MM.1S (cell line): ENCODE data around the gene CLEC4F.

ENCODE experiments used
- CTCF ChIP-seq: fragments of 300-600 bp; sonication (generic); IDR thresholded peaks from 2 replicates; pipeline ENCODE4 v1.5.1; 2016; ENCODE audit warnings: antibody characterized with exemption, low read length, mixed read lengths
- EZH2 ChIP-seq: fragments of 300-600 bp; sonication (generic); optimal IDR thresholded peaks from 2 replicates; pipeline ENCODE3; 2017; ENCODE audit warnings: low read depth, mild to moderate bottlenecking, antibody characterized with exemption, low read length, mixed read lengths

- TF ChIP-seq CTCF = no peak
- TF ChIP-seq EZH2 = no peak
Observed at GRCh38 chr2:70823249-70823648, 2.9 kb upstream of the CLEC4F start.
